Stimulated activated CD4-positive, alpha-beta T cell treated with anti-CD3 and anti-CD28 coated beads, TNF-alpha, amount 100 ng/mL, for 48 hours (primary cell): ENCODE results near the gene WDR37.
"Not testable (repeated sequence)": the region's sequence is repeated elsewhere in the genome, so short reads cannot be mapped to it uniquely, and the experiment has no call there.

Source experiments
- DNase-seq, 3 donors: peaks; one replicate each; pipeline ENCODE4 v3.0.0-alpha.2; 2020; ENCODE audit warnings: low read depth in 3 of 3

The WDR37 gene, protein sequence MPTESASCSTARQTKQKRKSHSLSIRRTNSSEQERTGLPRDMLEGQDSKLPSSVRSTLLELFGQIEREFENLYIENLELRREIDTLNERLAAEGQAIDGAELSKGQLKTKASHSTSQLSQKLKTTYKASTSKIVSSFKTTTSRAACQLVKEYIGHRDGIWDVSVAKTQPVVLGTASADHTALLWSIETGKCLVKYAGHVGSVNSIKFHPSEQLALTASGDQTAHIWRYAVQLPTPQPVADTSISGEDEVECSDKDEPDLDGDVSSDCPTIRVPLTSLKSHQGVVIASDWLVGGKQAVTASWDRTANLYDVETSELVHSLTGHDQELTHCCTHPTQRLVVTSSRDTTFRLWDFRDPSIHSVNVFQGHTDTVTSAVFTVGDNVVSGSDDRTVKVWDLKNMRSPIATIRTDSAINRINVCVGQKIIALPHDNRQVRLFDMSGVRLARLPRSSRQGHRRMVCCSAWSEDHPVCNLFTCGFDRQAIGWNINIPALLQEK

DNA sequence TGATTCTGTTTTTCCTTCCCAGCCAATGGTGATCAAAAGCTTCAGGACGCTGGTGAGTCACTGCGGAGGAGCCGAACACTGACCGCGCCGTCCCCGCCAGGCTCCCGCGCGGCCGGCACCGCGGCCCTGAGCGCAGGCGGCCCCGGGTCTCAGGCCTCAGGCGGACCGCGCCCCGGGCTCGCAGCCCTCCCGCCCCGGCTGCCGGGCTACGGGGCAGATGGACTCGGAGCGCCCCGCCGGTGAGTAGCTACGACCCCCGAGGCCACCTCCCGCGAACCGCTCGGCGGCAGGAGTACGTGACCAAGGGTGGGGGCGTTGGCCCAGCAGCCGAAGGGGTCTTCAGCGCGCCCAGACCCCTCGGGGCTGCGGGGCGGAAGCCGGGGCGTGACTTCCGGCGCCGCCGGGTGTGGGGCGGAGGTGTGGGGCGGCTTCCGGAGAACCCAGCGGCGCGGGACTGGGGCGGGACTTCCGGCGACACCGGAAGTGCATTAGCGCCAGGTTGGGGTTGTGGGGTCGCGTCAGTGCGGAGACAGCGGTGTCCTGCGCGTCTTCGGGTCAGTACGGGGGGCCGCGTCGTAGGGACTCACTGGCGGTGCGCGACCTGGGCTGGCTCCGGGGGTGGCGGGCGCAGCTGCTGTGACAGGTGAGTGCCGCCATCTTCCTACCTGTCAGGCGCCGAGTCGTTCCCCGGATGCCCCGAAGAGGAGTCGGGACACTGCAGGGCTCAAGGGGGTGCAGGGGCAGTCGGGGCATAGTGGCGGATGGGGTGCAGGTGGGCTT, at the start of gene WDR37:
Gene WDR37 (plus strand): TSS at position 60 of the 780 bp plus-strand sequence. CDS start 15,771 bp downstream, outside the sequence.
- DNase-seq: peak; percentile 75 to 86 (median 77)

DNA sequence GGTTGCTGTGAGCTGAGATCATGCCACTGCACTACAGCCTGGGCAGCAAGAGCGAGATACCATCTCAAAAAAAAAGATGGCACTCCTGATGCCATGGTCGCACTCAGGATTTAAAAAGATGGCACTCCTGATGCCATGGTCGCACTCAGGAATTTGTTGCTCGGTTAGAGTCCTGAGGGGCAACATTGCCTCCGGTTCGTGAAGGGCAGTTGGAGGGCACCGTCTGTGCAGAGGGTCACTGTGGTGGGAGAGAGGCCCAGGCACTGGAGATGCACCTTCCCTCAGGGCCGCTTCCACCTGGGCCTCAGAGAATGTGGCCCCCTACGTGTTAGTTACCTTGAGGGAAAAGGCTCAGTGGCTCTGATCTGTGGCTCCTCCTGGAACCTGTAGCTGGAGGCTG, 49.6 kb upstream of the WDR37 start:
- DNase-seq: no peak

DNA sequence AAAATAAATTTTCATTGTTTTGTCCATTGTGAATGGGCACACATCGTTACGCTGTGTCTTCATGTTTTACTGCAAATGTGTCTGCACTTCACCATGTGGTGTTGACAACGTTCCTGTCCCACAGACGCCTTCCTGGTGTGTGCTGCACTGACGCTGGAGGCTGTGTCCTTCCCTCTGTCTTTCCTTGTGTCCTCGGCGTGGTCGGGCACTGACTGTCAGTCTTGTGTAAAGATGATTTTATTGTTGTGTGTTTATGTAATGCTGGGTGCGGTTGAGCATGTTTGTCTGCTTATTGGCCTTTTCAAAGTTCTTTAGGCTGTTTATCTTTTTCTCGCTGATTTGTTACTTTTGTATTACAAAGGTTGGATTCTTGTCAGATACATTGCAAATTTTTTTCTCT, 48.6 kb upstream of the WDR37 start:
- DNase-seq: no peak

DNA sequence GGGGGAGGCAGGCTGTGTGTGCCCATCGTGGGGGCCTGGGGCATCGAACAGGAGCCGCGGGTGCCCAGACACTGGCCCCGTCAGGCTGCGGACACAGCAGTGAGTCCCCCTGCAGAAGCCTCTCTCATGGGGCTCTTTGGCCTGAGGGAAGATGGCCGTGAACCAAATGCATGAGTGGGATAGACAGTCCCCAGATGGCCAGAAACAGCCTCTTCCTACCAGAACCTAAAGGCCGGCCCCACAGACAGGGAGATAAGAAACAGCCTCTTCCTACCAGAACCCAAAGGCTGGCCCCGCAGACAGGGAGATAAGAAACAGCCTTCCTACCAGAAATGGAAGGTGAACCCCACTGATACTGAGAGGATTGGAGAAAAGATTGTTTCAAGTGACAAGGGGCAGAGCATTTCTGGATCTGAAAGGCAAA, 47.1 kb upstream of the WDR37 start:
- DNase-seq: no peak

DNA sequence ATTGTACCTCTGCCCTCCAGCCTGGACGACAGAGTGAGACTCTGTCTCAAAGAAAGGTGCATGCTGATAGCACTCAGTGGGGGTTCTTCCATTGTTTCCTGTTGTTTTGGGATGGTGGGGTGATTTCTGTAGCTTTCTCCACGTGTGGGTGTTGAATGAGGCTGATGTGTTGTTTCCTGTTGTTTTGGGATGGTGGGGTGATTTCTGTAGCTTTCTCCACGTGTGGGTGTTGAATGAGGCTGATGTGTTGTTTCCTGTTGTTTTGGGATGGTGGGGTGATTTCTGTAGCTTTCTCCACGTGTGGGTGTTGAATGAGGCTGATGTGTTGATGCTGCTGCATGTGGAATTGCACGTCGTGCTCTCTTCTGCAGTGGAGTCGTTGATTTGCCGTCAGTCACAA, 46.2 kb upstream of the WDR37 start:
- not testable (repeated sequence) for DNase-seq

DNA sequence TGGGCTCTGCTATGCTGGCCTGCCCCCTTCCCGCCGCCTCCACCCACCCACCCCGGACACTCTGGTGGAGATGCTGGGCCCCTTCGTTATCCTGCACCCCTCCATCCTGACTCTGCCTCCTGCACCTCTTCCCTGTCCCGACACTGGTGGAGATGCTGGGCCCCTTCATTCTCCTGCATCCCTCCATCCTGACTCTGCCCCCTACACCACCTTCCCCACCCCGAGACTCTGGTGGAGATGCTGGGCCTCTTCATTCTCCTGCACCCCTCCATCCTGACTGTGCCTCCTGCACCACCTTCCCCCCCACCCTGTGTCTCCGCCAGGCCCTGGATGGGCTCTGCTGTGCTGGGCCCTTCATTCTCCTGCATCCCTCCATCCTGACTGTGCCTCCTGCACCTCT, 45.5 kb upstream of the WDR37 start:
- no peak for DNase-seq

DNA sequence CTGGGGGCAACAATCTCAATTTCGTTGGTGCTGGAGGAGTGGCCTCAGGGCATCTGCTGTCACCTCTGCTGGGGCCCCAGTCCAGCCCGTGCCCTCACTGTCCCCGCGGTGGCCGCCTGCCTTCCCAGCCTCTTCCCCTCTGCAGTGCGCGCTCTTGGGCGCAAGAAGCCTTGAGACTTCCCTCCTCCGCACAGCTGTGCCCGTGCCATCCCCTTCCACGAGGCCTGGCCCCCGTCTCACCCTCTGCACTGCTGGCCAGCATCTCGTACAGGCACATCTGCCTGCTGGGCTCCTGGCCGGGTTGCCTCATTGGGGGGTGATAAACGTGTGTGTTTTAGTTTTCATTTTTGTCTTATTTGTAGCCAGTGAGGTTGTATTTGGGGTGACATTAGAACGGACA, 44.5 kb upstream of the WDR37 start:
- no peak for DNase-seq

DNA sequence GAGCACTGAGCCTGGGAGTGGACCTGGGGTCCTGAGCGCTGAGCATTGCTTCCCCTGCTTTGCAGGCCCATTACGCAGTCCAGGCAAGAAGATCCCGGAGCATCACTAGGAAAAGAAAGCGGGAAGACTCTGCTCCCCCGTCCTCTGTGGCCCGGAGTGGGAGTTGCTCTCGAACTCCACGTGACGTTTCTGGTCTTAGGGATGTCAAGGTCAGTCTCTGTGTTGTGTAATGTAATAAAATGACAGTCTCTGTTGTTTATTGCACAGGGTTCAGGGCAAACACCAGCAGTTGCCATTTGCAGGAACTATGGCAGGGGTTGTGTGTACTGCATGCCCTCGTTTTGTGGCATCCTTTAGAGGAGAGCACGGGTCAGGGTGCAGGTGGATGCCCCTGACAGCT, 40.5 kb upstream of the WDR37 start:
- no peak for DNase-seq

DNA sequence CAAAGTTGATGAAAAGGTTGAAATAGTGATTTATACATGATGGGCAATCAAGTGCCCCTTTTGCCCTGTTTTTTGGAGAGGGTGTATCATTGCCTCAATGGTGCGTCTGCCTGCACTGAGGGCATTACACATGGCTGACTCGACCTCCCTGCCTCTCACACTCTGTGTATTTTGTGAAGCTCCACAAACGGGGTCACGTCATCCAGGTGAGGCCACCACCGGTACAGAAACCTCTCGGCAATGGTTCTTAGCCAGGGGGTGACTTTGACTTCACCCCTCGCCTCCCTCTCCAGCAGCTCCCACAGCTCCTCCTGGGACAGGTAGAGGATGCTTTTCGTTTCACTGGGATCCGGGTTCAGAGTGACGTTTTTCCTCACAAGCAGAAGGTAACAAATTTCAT, 36.8 kb upstream of the WDR37 start:
- no peak for DNase-seq

DNA sequence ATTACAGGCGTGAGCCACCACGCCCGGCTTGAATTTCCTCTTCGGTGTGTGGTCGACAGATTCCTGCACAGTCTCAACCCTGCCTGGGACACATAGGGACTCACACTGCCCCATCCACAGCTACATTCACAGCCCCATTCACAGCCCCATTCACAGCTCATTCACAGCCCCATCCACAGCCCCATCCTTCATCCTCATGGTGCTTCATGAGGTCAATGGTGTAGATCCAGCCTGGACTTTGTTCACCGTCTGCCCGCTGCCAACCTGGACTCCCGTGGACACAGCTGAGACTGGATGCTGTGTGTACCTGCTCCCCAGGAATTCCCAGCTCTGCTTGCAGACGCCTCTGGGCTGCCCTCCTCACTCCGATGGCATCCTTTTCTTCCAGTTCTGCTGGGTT, 35.7 kb upstream of the WDR37 start:
- no peak for DNase-seq

DNA sequence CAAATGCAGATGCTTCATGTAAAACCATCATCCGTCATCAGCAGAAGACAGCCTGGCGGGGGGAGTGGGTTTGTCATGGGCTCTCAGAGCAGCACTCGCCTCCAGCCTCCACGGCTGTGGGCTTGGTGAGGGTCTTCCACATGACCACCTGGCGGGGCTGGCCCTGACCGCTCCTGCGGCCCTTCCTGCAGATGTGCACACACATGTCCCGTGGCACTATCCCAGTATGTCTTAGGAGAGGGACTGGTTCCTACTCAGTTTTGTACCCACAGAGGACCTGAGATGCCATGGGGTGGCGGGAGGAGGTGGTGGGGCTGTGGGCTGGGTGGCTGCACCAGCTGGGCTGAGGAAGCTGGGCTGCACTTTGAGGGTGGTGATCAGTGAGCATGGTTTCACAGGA, 35.2 kb upstream of the WDR37 start:
- no peak for DNase-seq

DNA sequence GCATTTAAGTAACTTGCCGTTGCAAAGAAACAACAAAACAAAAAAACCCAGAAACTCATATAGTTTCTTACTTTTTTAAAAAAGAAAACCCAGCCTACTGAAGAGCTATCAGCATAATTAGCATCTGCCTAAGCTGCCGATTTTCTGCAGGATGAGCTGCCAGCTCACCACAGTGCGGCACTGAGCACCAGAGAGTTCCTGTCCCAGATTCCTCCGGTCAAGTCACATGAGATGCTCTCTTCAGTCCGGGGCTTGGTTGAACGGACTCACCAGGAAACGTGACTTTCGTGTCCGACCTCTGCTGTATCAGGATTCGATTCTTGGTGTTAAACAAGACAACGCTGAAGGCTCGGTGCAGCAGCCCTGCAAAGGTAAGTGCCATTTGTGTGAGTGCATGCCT, 33.8 kb upstream of the WDR37 start:
- DNase-seq: no peak

DNA sequence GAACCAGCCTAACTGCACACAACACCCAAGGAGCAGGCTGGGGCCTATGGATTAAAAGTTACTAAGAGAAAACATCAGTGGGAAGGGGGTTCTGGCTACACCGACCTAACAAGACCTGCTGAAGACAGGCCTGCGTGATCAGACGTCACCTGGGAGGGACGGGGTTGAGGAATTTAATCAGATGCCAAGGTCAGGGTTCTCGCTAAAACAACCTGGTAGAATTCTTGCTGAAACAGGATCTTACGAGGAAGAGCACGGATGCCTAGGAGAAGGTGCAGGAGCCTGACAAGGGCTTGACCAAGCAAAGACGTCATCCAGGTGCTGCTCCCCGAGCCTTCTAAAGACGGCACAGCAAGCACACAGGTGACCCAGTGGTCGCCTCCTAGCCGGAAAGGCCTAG, 32.1 kb upstream of the WDR37 start:
- DNase-seq: no peak

DNA sequence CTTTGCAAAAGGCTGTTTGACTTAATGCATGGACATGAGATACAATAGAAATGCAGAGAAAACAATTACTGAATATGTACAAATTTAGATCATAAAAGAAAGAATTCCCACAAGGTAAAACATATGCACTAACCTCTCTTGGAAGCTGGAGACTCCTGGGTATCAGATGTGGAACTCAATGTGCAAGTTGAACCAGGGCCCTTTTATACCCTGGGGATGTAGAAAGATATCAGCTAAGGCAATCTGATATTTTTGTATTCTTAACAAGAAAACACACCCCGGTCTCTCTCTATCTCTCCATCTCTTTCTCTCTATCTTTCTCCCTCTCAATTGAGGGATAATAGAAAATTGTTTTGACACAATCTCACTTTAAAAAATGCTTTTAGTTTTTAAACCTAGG, 30.5 kb upstream of the WDR37 start, which contains the start of gene IDI2:
Gene IDI2 (minus strand): TSS at position 177 of the 400 bp plus-strand sequence. CDS start 1,136 bp downstream, outside the sequence.
- no peak for DNase-seq

DNA sequence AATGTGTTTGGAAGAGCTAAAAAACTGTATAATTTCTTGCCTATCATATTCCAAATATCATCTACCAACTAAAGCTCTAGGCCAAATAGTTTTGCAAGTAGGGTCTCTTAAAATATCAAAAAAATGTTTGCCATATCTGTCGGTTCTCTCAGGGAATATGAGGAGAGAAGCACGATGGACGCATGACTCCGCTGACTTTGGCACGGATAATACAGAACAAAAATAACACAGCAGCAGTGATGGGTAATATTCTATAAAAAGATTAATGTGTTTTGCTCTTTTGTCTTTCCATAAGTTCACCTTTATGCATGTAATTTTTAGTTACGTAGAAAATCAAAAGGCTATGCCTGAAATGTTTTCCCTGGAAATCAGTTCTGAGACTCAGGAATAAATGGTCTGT, 29.6 kb upstream of the WDR37 start:
- DNase-seq: no peak

DNA sequence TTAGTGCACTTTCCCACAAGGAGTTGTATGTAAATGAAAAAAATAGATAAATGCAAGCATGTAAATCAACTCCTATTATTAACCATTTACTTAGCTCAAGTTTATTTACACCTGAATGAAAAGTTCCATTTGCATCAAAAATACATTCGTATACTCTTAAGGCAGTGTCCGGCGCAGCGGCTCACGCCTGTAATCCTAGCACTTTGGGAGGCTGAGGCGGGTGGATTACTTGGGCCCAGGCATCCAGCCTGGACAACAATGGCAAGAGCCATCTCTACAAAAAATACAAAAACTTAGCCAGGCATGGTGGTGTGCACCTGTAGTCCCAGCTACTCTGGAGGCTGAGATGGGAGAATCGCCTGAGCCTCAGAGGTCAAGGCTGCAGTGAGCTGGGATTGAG, 26.3 kb upstream of the WDR37 start:
- DNase-seq: no peak

DNA sequence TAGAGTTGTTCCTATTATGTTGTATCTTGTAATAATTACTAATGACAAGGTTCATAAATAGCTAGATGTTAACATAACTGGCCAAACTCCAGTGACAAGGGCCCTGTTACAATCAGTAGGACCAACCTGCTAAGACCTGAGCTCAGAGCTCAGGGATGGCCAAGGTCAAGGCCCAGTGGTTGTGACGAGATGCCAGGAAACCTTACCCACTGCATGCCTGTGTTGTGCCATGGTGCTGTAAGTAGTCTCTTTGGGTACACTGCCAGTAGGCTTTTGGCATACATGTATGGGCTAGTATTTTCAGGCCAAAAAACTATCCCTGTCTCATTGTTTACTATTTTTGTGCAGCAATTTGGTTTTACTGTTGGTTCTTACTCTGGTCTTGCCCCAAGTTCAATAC, 22.6 kb upstream of the WDR37 start:
- no peak for DNase-seq

DNA sequence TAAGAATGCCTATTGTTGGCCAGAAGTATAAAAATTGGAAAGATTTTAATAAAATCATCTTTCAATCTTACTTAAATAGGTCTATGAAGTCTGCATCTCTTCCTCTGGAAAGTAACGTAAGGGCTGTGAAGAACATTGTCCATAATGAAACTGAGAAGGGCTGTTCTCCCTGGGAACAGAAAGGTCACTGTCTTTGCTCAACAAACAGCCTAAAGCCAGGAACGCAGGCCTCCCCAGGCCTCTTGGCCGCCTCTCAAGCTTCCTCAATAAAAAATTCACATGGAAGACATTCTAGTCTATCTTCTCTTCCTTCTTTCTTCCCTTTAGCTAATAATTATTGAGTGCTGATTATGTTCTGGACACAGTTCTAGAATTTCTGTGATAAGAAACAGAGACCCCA, 21.4 kb upstream of the WDR37 start:
- no peak for DNase-seq

DNA sequence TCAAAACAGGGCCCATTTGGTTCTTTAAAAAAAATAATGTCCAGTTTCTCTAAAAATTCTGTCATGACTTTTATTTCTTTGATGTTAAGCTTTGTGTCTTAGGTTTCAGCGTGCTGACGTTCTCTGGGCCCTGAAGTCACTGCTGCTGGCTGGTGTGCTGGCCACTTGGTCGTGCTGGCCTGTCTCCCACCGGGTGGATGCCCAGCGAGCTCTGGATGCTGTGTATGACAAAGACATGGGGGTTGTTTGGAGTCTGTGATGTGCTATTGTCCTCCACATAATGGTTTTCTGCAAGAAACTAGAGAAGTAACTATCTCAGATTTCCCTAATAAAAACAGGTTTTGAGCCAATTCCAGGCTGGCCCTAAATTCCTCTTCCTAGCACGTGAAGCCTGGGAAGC, 21.0 kb upstream of the WDR37 start:
- no peak for DNase-seq

DNA sequence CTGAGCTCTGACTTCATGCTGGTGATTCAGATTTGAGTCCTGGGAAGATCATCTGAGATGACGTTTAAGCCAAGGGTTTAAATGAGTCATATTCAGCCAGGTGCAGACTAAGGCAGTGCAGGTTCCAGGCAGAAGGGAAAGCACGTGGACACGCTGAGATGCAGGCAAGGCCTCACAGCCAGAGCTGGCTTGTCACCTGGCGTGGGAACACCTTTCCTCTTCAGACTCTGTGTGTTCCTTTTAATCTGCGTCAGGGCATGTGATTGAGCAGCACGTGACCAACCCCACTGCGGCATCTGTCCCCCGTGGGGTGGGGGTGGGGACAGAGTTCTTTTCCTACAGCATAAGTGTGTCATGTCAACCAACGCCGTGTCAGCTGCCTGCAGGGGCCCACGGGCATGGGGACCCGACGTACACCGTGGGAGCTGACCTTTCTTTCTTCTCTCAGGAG, 19.8 kb upstream of the WDR37 start:
- peak in 1 of 3 donors; percentile 29 for DNase-seq

DNA sequence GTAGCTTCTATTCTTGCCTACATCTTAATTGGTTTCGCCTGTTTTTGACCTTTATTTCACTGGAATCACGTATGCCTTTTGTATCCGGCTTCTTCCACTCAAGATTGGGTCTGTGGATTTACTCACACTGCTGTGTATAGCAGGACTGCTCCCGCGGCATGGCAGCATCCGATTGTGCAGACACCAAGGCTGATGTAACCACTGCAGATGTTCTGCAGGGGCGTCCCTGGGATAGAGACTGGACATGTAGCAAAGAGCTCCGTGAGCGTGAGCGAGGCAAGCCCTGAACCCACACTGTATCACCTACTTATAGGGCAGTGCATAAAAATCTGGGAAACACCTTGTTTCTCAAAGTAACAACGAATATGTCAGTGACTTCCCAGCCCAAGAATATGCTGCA, 19.1 kb upstream of the WDR37 start:
- no peak for DNase-seq

DNA sequence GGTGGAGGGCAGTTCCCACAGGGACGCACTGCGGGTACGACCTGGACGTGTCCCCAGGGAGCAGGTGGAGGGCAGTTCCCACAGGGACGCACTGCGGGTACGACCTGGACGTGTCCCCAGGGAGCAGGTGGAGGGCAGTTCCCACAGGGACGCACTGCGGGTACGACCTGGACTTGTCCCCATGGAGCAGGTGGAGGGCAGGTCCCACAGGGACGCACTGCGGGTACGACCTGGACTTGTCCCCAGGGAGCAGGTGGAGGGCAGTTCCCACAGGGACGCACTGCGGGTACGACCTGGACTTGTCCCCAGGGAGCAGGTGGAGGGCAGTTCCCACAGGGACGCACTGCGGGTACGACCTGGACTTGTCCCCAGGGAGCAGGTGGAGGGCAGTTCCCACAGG, 17.4 kb upstream of the WDR37 start:
- not testable (repeated sequence) for DNase-seq

DNA sequence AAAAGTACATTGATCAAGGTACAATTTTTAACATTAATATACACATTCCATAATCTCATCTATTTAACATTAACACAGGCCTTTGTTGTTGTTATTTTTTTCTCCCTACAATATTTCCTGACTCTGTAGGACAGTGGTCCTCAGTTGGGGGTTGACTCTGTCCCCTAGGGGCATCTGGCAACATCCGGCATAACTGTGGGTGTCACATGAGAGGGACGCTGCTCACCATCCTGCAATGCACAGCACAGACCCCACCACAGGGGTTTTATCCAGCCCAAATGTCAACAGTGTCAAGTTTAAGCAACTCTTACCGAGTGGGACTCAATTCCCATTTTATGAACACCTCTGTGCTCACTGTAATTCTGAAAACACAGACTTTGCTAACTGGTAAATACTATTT, 16.1 kb upstream of the WDR37 start:
- DNase-seq: no peak
